ENCODE data around the gene SLC6A3. TPM values are rescaled to one million over a fixed set of nuclear protein-coding genes. Genes with fewer than 3 reads are reported as not detected.
A peak's percentile ranks its signal among the peaks of the same experiment; 100 is the strongest.

Gene SLC6A3
- total and polyA plus RNA-seq, 4 donors, result 0.95 to 12.0 (median 1.5) TPM

- Histone ChIP-seq H3K4me3 (ENCODE audit: low read depth, low read length) (no peak overlapping the region), H3K4me1 (ENCODE audit: control insufficient read depth, insufficient read depth, low read length) (peaks cover 23% of the 10 kb centered on the region), H3K9me3 (ENCODE audit: control insufficient read depth, insufficient read depth, low read length) (no peaks in the 10 kb centered on the region), H3K36me3 (ENCODE audit: control insufficient read depth, insufficient read depth, low read length) (peaks cover 26% of the 10 kb centered on the region), H3K27me3 (ENCODE audit: control insufficient read depth, insufficient read depth, low read length) (no peaks in the 10 kb centered on the region), H3K27ac (ENCODE audit: low read depth, low read length) (no peak overlapping the region)
- WGBS (ENCODE audit: insufficient coverage), result 83% methylated on average over 20 of the region's 21 CpGs
- no peak for DNase-seq (ENCODE audit: low read depth in 4 of 6, low spot score in 6 of 6)
These were observed 98.4 kb downstream of the SLC6A3 start for GRCh38 chr5:1346627-1347440.

DNA sequence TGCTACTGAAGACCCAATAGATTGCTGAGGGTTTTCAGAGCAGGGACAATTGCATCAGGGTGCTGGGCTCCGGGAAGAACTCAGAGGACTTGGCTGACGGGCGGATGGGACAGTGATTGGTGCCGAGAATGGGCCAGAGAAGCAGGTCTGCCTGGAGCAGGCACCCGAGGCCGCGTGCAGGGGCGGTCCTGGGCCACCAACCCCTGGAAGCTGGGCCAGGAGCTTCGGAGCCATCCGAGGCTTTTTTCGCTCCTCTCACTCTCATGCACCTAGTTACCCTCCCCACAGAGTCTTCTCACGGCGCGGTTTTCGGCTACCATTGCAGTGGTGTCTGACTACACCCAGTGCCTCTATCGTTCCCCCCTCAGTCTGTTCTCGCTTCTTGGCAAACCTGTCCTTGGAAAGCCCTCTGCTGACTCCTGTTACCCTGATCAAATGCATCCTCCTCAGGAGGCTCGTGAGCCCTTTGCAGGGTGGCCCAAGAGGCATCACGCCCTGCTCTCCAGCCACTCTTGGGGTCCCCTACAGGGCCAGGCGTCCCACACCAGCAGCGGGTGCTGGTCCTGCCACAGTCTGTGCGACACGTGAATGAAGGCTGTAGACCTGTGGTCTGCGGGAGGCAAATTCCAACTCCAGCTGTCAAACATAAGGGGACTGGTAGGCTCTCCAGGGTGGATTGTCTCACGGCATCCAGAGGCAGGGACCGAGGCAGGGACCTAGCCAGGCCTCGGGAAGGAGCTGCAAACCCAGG is 99.2 kb downstream of the SLC6A3 start:
- Histone ChIP-seq H3K36me3 (ENCODE audit: control insufficient read depth, insufficient read depth, low read length) (peaks cover 34% of the 10 kb centered on the region), H3K4me1 (ENCODE audit: control insufficient read depth, insufficient read depth, low read length) (peaks cover 23% of the 10 kb centered on the region), H3K9me3 (ENCODE audit: control insufficient read depth, insufficient read depth, low read length) (no peaks in the 10 kb centered on the region), H3K4me3 (ENCODE audit: low read depth, low read length) (peak overlapping the region; percentile 75), H3K27me3 (ENCODE audit: control insufficient read depth, insufficient read depth, low read length) (no peaks in the 10 kb centered on the region), H3K27ac (ENCODE audit: low read depth, low read length) (no peak overlapping the region)
- no peak for DNase-seq (ENCODE audit: low read depth in 4 of 6, low spot score in 6 of 6)
- 80% methylated on average over 27 of the region's 27 CpGs for WGBS (ENCODE audit: insufficient coverage)

- peaks cover 42% of the 10 kb centered on the region for H3K36me3 ChIP-seq (ENCODE audit: control insufficient read depth, insufficient read depth, low read length)
- no peaks in the 10 kb centered on the region for H3K9me3 ChIP-seq (ENCODE audit: control insufficient read depth, insufficient read depth, low read length)
- no peak within 1 kb of the TSS for H3K27ac ChIP-seq (ENCODE audit: low read depth, low read length)
These were observed 100.0 kb downstream of the SLC6A3 start, which contains the start of gene CLPTM1L for GRCh38 chr5:1344975-1345838. CLPTM1L (minus strand) TSS chr5:1345099; CDS start chr5:1344841, 258 bp downstream.

DNA sequence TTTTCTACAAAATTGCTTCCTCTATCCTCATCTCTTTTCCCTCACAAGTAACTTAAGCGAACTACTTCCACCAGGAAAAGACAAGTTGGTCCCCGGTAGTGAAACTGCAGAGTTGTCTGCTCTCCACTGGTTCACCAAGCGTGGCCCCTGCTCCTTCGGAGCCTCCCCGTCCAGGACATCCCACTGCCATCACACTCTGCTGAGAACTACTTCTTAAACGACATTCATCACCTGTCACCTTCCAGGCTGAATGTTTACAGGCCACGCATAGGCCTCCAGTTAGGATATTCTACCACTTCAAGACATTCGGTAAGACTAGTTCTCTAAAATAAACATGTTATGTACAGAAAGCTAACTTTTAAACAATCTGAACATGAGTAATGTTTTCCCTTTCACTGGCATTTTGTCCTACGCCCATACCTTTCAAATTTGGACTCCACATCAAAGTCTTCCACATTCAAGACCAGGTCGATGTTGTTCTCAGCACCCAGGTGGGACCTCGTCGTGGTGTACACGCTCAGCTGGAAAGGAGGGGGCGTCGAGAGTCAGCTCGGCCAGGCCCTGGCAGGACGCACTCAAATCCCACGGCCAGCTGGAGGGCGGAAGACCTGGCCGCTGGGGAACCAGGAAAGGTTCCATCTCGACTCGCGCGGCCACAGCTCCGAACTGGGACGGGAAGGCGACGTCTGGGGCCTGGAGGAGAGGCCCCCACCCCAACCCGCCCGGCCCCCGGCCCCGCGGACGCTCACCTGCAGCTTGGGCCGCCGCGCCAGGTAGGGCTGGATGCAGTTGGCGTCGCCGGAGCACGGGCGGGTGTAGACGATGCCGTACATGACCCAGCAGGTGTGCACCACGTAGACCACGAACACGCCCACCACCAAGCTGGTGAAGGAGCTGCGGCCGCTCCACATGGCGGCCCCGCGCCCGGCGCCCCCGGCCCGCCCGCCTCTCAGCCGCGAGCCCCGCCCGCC is 101.0 kb downstream of the SLC6A3 start:
- H3K4me1 ChIP-seq (ENCODE audit: control insufficient read depth, insufficient read depth, low read length), result peaks cover 23% of the 10 kb centered on the region
- no peaks in the 10 kb centered on the region for H3K27me3 ChIP-seq (ENCODE audit: control insufficient read depth, insufficient read depth, low read length)
- no peak overlapping the region for H3K27ac ChIP-seq (ENCODE audit: low read depth, low read length)
- H3K9me3 ChIP-seq (ENCODE audit: control insufficient read depth, insufficient read depth, low read length), result no peaks in the 10 kb centered on the region
- WGBS (ENCODE audit: insufficient coverage), result 6% methylated on average over 59 of the region's 61 CpGs
- H3K4me3 ChIP-seq (ENCODE audit: low read depth, low read length), result peak overlapping the region; percentile 51
- peaks cover 52% of the 10 kb centered on the region for H3K36me3 ChIP-seq (ENCODE audit: control insufficient read depth, insufficient read depth, low read length)
- no peak for DNase-seq (ENCODE audit: low read depth in 4 of 6, low spot score in 6 of 6)

More at GRCh38 chr5:1344975-1345838, 100.0 kb downstream of the SLC6A3 start, which contains the start of gene CLPTM1L:
- Histone ChIP-seq H3K4me3 (ENCODE audit: low read depth, low read length) (peak within 1 kb of the TSS; percentile 75), H3K27me3 (ENCODE audit: control insufficient read depth, insufficient read depth, low read length) (no peaks in the 10 kb centered on the region), H3K4me1 (ENCODE audit: control insufficient read depth, insufficient read depth, low read length) (peaks cover 23% of the 10 kb centered on the region)
- WGBS (ENCODE audit: insufficient coverage), result 1% methylated on average over 87 of the region's 87 CpGs
- peak; percentile 79 to 97 (median 87) for DNase-seq (ENCODE audit: low read depth in 4 of 6, low spot score in 6 of 6)

GRCh38 chr5:1343315-1343751 is 101.9 kb downstream of the SLC6A3 start:
- 96% methylated on average over 6 of the region's 9 CpGs for WGBS (ENCODE audit: insufficient coverage)
- Histone ChIP-seq H3K4me3 (ENCODE audit: low read depth, low read length) (no peak overlapping the region), H3K4me1 (ENCODE audit: control insufficient read depth, insufficient read depth, low read length) (peaks cover 23% of the 10 kb centered on the region), H3K9me3 (ENCODE audit: control insufficient read depth, insufficient read depth, low read length) (no peaks in the 10 kb centered on the region), H3K27ac (ENCODE audit: low read depth, low read length) (no peak overlapping the region), H3K36me3 (ENCODE audit: control insufficient read depth, insufficient read depth, low read length) (peaks cover 61% of the 10 kb centered on the region), H3K27me3 (ENCODE audit: control insufficient read depth, insufficient read depth, low read length) (no peaks in the 10 kb centered on the region)
- no peak for DNase-seq (ENCODE audit: low read depth in 4 of 6, low spot score in 6 of 6)

Other genes with a start within 250 kb of the SLC6A3 start
- under 1 TPM; 0.06 to 0.10 TPM for gene SLC6A19, start 243.8 kb downstream of the SLC6A3 start, total RNA-seq
- under 1 TPM; 0.22 to 0.39 TPM for gene SLC6A19, start 243.8 kb downstream of the SLC6A3 start, polyA plus RNA-seq (ENCODE audit: insufficient read length in 2 of 2)
- not detected for gene SLC6A18, start 220.1 kb downstream of the SLC6A3 start, total RNA-seq
- not detected for gene SLC6A18, start 220.1 kb downstream of the SLC6A3 start, polyA plus RNA-seq (ENCODE audit: insufficient read length in 2 of 2)
- under 1 TPM; 0.10 to 0.50 TPM for gene TERT, start 150.4 kb downstream of the SLC6A3 start, total RNA-seq
- gene TERT, start 150.4 kb downstream of the SLC6A3 start, polyA plus RNA-seq (ENCODE audit: insufficient read length in 2 of 2), result under 1 TPM in 1 of 2 donors, not detected in 1; 0.06 TPM
- 100 to 1,000 TPM; 105 to 123 TPM for gene CLPTM1L, start 100.3 kb downstream of the SLC6A3 start, total RNA-seq
- gene CLPTM1L, start 100.3 kb downstream of the SLC6A3 start, polyA plus RNA-seq (ENCODE audit: insufficient read length in 2 of 2), result 100 to 1,000 TPM in 1 of 2 donors, 10 to 100 TPM in 1; 98.3 to 104 TPM
- gene LPCAT1, start 78.5 kb upstream of the SLC6A3 start, total RNA-seq, result 10 to 100 TPM; 54.3 to 83.2 TPM
- 100 to 1,000 TPM; 140 to 144 TPM for gene LPCAT1, start 78.5 kb upstream of the SLC6A3 start, polyA plus RNA-seq (ENCODE audit: insufficient read length in 2 of 2)